ENCODE results near the gene TM9SF3.

DNA sequence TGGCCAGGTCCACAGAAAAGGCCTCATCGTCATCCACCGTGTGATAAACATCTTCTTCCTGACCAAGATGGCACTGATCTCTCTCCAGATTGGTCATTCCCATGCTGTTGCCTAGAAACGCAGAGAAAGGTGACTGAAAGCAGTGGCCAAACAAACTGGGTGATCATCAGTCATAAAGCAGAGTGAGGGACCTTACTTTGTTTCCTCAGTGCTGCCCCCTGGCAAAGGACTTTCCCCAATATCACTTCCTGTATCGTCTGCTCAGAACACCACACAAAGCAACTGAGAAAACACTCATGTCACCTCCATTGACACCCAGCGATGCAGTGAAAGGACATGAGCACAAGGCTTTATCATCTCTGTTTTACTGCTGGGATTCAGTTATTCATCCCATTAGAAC is 40.0 kb upstream of the TM9SF3 start:
- peak in 1 of 7 experiments; percentile 5 for TF ChIP-seq CTCF (IDR thresholded peaks at IDR 0.05)
- no peak for TF ChIP-seq POLR2A (IDR thresholded peaks at IDR 0.05)

Measured in body of pancreas (tissue), 4 donors.